GM21423 (cell line): Measurements from ENCODE around the gene SLC28A1.
A peak's percentile ranks its signal among the peaks of the same experiment; 100 is the strongest.
"Not testable (repeated sequence)": the region's sequence is repeated elsewhere in the genome, so short reads cannot be mapped to it uniquely, and the experiment has no call there.

Experiments
- ATAC-seq: cut with Tn5 transposase; IDR thresholded peaks from one replicate; pipeline ENCODE4 v1.9.1; 2021; ENCODE audit warnings: mild to moderate bottlenecking, moderate library complexity; ENCODE audit not compliant: unreplicated experiment

SLC28A1 gene

GRCh38 chr15:84909029-84909428 lies 24.6 kb downstream of the SLC28A1 start:
- ATAC-seq = no peak

DNA sequence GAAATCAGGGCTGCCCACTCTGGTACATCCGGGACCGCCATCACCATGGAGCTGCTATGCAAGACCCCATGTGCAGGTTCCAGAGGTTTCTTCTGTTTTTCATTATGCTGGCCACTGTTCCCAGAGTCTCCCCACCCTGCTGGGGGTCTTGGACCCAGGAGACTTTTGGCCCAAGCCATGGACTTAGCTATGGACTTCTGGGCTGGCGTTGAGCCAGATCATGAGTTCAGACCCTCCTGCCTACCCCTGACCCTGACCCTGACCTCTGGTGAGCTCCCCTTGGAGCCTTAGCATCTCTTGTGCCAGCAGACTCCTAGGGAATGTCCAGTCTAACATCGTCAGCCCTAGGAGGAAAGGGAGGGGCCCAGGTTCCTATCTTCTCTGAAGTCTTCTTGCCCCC lies 25.3 kb downstream of the SLC28A1 start:
- ATAC-seq = no peak

- ATAC-seq = no peak
Measured at GRCh38 chr15:84910928-84911623, 26.6 kb downstream of the SLC28A1 start.

DNA sequence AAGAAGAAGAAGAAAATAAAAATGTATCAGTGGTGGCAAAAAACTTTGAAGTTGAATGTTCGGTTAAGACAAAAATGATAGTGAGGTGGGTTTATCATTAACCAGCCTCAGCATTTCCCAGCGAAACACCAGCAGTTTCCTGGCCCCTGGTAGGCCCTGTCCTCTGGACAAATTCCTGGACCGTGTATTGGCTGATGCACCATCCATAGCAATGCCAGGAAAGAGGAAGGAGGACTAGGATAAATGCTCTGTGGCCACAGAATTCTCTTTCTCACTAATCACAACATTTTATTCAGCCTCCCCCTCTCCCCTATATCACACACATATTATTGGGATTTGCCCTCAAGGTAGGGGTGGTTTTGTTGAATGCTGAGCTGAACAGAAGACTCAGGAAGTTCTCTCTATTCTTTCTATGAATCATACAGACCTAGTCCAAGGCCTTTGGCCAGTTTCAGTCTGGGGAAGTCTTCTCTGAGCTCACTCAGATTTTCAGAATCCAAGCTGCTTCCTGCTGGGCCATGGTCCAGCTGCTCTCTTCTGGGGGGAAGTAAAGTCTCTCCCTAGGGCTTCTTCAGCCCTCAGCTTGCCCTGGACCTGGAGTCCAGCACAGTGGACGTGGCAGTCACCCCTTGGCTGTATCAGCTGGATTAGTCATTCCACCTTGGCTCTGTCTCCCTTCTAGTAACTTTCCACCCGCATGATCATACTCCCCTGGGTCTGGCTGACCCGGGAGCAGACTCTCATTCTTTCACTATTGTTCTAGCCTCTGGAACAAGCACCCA lies 27.6 kb downstream of the SLC28A1 start:
- ATAC-seq = no peak

DNA sequence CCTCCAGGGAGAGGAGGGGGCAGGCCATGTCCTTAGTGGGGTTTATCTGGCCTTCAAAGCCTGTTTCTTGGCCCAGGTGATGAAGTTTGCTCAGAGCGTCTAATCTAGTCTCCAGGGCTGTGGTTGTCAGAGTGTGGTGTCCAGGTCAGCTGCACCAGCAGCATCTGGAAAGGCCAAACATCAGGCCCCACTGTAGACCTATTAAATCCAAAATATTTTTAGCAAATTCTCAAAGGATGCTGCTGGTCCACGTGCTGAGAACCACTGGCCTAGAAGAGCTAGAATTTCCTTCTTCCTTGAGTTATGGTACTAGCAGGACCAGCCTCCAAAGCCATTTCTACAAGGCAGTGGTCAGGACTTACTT lies 28.9 kb downstream of the SLC28A1 start:
- no peak for ATAC-seq

DNA sequence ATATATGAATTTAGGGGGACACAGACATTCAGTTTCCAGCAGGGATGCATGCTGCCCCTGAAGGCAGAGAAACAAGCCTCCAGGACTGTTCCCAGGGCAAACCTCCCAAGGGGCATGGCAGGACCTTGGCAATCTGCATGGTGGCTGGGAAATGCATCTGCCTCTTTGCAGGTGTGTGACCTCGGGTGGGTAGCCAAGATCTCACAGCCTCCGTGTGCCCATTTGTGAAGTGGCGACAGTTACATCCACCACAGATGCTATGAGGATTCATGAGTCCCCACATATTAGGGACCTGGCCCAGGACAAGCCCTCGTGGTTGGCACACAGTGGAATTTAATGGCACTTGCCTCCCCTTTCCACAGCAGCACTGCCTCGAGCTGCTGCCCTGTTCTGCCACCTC lies 29.9 kb downstream of the SLC28A1 start:
- no peak for ATAC-seq

GRCh38 chr15:84914909-84915605 lies 30.6 kb downstream of the SLC28A1 start:
- peak; percentile 96 for ATAC-seq

GRCh38 chr15:84915606-84915958 lies 31.1 kb downstream of the SLC28A1 start:
- no peak for ATAC-seq

- no peak for ATAC-seq
Measured at GRCh38 chr15:84917452-84917851, 33.0 kb downstream of the SLC28A1 start.

DNA sequence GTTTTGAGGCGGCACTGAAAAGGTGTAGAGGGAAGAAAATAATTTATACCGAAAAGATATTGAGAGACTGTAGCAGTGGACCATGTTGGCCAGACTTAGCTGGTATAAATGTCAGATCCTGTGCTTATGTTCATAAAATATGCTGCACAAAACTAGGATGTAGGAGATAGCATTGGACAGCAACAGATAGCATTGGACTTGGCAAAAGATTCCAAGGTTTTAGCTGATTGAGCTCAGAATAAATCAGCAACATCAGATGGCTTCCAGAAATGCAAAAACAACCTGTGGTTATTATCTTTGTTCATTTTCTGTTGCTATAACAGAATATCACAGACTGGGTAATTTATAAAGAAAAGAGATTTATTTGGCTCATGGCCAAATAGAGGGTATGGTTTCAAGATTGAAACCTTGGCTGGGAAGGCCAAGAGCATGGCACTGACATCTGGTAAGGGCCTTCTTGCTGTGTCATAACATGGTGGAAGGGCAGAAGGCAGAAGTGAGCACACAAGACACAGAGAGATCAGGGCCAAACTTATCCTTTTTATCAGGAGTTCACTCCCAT lies 34.7 kb downstream of the SLC28A1 start:
- no peak for ATAC-seq

DNA sequence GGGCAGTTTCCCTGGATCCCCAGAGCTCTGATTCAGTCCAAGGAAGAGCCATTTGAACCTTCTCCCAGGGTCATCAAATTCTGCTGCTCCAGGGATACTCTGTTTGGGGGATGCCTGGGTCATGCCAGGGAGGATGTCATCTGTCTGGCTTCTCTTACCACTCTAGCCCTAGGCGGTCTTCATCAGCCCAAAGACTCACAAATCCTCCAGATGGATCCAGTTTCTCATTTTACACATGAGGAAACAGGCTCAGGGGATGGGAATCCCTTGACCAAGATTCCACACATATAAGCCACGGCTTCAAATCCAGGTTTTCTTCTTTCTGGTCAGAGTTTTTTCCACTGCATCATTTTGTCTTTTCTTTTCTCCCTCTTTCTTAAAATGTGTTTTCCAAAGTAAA lies 36.7 kb downstream of the SLC28A1 start:
- no peak for ATAC-seq

GRCh38 chr15:84922530-84922929 lies 38.1 kb downstream of the SLC28A1 start:
- ATAC-seq = no peak

DNA sequence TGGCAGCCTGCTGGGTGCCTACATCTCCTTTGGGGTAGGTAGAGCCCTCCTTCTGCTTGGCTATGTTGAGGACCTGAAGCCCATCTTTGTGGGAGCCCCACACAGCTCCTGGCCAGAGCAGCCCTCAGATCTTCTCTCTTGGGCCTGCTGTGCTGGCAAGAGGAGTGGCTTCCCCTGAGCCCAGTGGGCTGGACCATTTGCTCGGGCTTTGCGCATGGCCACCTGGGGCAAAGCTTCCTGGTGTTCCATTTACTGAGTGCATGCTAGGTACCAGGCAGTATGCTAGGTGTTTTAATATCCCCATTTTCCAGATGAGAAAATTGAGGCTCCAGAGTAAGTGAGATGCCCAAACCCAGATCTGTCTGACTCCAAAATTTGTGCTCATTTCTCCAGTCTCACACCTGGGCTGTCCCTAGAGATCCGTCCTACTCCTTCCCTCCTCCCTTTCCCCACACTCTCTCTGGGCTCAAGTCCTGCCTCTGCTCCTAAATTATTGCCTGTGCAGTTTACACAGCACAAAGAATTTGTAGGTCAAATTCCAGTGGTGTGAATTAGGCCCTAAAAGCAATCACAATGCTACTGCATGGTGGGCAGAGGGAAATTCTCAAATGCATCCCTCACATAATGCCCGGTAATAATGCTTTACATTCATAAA lies 39.7 kb downstream of the SLC28A1 start:
- no peak for ATAC-seq

DNA sequence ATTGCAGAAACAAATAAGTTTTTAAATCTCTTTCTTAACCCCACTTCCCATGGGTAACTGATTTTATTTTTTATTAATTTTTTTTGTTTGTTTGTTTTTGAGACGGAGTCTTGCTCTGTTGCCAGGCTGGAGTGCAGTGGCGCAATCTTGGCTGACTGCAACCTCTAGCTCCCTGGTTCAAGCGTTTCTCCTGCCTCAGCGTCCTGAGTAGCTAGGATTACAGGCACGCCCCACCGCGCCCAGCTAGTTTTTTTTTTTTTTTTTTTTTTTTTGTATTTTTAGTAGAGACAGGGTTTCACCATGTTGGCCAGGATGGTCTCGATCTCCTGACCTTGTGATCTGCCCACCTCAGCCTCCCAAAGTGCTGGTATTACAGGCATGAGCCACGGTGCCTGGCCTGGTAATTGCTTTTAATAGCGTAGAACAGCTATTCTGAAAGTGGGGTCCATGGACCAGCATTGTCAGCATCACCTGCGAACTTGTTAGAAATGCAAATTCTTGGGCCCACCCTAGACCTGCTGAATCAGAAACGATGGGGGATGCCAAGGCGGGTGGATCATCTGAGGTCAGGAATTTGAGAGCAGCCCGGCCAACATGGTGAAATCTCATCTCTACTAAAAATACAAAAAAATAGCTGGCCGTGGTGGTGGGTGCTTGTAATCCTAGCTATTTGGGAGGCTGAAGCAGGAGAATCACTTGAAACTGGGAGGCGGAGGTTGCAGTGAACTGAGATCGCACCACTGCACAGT lies 40.5 kb downstream of the SLC28A1 start:
- ATAC-seq = not testable (repeated sequence)

DNA sequence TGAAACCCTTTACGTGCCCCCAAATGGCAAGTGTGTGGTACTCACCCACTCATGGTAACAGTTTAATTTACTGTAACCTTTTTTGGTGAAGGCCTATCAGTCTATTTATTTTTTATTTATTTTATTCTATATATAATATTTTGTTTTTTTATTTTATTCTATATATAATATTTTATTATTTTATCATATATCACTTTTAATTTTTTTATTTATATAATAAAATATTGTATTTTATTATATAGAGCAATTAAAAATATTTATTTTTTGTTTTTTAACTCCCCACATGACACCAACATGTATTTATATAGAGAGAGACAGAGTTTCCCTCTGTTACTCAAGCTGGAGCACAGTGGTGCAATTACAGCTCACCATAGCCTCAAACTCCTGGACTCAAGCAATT lies 41.4 kb downstream of the SLC28A1 start:
- ATAC-seq = no peak

DNA sequence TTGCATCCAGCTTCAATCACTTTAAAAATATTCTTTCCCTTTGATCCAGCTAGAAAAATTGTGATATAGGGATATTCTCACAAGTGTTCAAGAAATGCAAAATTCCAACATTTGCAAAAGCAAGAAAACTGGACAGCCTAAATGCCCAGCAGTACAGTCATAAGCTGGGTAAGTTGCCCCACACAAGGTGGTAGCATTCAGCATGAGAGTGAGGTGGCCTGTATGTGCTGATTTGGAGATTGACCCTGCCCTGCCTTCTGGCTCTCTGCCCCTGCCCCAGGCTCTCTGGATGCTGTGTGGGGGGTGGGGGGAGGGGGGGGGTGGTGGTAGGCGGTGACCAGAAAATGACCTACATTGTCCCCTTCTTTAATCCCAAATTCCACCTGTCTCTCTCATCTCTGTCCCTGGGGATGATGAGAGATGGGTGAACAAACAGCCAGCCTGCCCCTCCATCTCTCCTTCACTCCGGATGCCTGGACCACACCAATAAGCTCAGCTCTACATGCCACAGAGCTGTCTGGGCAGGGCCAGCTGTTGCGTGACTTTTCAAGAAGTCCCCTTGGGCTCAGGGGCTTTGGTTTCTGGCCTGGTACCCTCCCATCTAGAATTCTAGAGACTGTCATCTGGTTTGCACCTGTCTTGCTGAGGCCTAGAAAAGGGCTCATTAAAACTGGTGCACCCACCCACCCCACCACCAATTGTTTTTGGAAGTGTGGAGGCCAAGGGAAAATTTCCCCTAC lies 42.2 kb downstream of the SLC28A1 start:
- no peak for ATAC-seq

DNA sequence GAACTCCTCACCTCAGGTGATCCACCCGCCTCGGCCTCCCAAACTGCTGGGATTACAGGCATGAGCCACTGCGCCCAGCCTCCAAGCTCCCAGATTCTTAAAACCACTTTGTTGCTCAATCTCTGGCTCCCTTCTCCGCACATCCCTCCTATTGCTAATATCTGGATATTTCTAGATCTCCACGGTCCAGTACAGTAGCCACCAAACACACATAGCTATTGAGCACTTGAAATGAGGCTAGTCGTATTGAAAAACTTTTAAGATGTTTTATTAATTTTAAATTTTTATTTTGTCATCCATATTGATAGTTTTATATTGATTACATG lies 44.3 kb downstream of the SLC28A1 start:
- ATAC-seq = no peak

- no peak for ATAC-seq
Measured at GRCh38 chr15:84929795-84930603, 45.5 kb downstream of the SLC28A1 start.
